Hepatocyte (in vitro differentiated cells): ENCODE measurements around the gene IMMP2L. TPM values are rescaled to one million over a fixed set of nuclear protein-coding genes. Genes with fewer than 3 reads are reported as not detected.

ENCODE experiments used
- DNase-seq: peaks from one replicate; pipeline ENCODE4 v3.0.0-alpha.2; 2016; ENCODE audit warnings: low spot score
- H2AFZ ChIP-seq: fragments of 200-600 bp; sonication (generic); 2 replicates; pipeline ENCODE4 v1.6.0; 2016; ENCODE audit warnings: antibody characterized with exemption, mild to moderate bottlenecking
- H3K27ac ChIP-seq: fragments of 200-600 bp; sonication (generic); 2 replicates; pipeline ENCODE4 v1.5.1; 2016; ENCODE audit warnings: mild to moderate bottlenecking
- H3K27me3 ChIP-seq: fragments of 200-600 bp; sonication (generic); 2 replicates; pipeline ENCODE4 v1.6.1; 2016
- H3K36me3 ChIP-seq: fragments of 200-600 bp; sonication (generic); replicated peaks from 2 replicates; pipeline ENCODE4 v1.5.1; 2016; ENCODE audit warnings: low read depth; ENCODE audit not compliant: insufficient read depth
- H3K4me1 ChIP-seq: fragments of 200-600 bp; sonication (generic); 2 replicates; pipeline ENCODE4 v1.5.1; 2016; ENCODE audit warnings: mild to moderate bottlenecking, moderate library complexity; ENCODE audit not compliant: insufficient read depth
- H3K4me2 ChIP-seq: fragments of 200-600 bp; sonication (generic); 2 replicates; pipeline ENCODE4 v1.6.0; 2016
- H3K4me3 ChIP-seq: fragments of 200-600 bp; sonication (generic); 2 replicates; pipeline ENCODE4 v1.5.1; 2016; ENCODE audit warnings: mild to moderate bottlenecking
- H3K79me2 ChIP-seq: fragments of 200-600 bp; sonication (generic); 2 replicates; pipeline ENCODE4 v1.6.0; 2017; ENCODE audit warnings: mild to moderate bottlenecking
- H3K9me2 ChIP-seq: fragments of 200-600 bp; sonication (generic); replicated peaks from 2 replicates; pipeline ENCODE4 v1.6.0; 2017; ENCODE audit warnings: mild to moderate bottlenecking; ENCODE audit not compliant: insufficient read depth
- H3K9me3 ChIP-seq: fragments of 200-600 bp; sonication (generic); 2 replicates; pipeline ENCODE4 v1.5.1; 2016; ENCODE audit warnings: low read depth, mild to moderate bottlenecking
- H4K20me1 ChIP-seq: fragments of 200-600 bp; sonication (generic); 2 replicates; pipeline ENCODE4 v1.6.0; 2016; ENCODE audit warnings: mild to moderate bottlenecking; ENCODE audit not compliant: insufficient read depth, poor library complexity, severe bottlenecking
- CTCF ChIP-seq: fragments of 200-600 bp; sonication (generic); IDR thresholded peaks from 2 replicates; pipeline ENCODE4 v1.5.1; 2016; ENCODE audit warnings: antibody characterized with exemption, mild to moderate bottlenecking; ENCODE audit not compliant: poor library complexity
- EZH2 ChIP-seq: fragments of 200-600 bp; sonication (generic); IDR thresholded peaks from 2 replicates; pipeline ENCODE4 v1.6.1; 2016; ENCODE audit warnings: antibody characterized with exemption, mild to moderate bottlenecking, borderline replicate concordance
- EZH2phosphoT487 ChIP-seq: fragments of 200-600 bp; sonication (generic); IDR thresholded peaks from one replicate; pipeline ENCODE4 v1.6.1; 2018; ENCODE audit warnings: antibody characterized with exemption, mild to moderate bottlenecking, low read depth, moderate library complexity; ENCODE audit not compliant: unreplicated experiment, severe bottlenecking
- WGBS: methylation state at CpG from one replicate; pipeline ENCODE4 v1.1.6; 2016; ENCODE audit warnings: low lambda C conversion rate; ENCODE audit errors: missing lambda C conversion rate; 5-methylcytosine and 5-hydroxymethylcytosine counted together
- polyA plus RNA-seq: library from polyadenylated mRNA; unstranded; fragments of >200 nt; fragmentation: Nextera tagmentation; extraction: Ambion mirVana; gene quantifications from 2 replicates; pipeline ENCODE4 v1.2.1, GENCODE V29; 2016
- total RNA-seq: library from RNA; depleted of rRNA; stranded (reverse); fragments of >200 nt; gene quantifications from 2 replicates; pipeline ENCODE4 v1.2.3, GENCODE V29; 2014

Gene IMMP2L
- total and polyA plus RNA-seq, 2 experiments from 2014 or later = 13.3 to 17.6 TPM

- Histone ChIP-seq H3K9me2 (no peaks in the 10 kb centered on the region), H2AFZ (no peak overlapping the region), H3K9me3 (no peaks in the 10 kb centered on the region), H3K27ac (no peak overlapping the region), H3K36me3 (no peaks in the 10 kb centered on the region), H3K4me1 (no peaks in the 10 kb centered on the region), H4K20me1 (no peaks in the 10 kb centered on the region), H3K4me3 (no peak overlapping the region), H3K4me2 (no peak overlapping the region), H3K27me3 (no peaks in the 10 kb centered on the region), H3K79me2 (no peaks in the 10 kb centered on the region)
- TF ChIP-seq CTCF = no peak
- no peak for TF ChIP-seq EZH2
- WGBS = 53% methylated on average over 3 of the region's 3 CpGs
- DNase-seq = no peak
These were observed 843.6 kb downstream of the IMMP2L start for GRCh38 chr7:110718503-110719205.

GRCh38 chr7:110704225-110704624 lies 858.1 kb downstream of the IMMP2L start:
- Histone ChIP-seq H3K9me2 (no peaks in the 10 kb centered on the region), H3K9me3 (no peaks in the 10 kb centered on the region), H3K79me2 (no peaks in the 10 kb centered on the region), H3K4me1 (no peaks in the 10 kb centered on the region), H3K36me3 (no peaks in the 10 kb centered on the region), H3K4me3 (no peak overlapping the region), H3K27me3 (no peaks in the 10 kb centered on the region), H4K20me1 (no peaks in the 10 kb centered on the region), H3K4me2 (no peak overlapping the region), H2AFZ (no peak overlapping the region), H3K27ac (no peak overlapping the region)
- 95% methylated on average over 2 of the region's 2 CpGs for WGBS
- TF ChIP-seq EZH2 (no peak), EZH2phosphoT487 (no peak)
- no peak for DNase-seq

- Histone ChIP-seq H3K4me2 (no peak overlapping the region), H3K4me1 (no peaks in the 10 kb centered on the region), H2AFZ (no peak overlapping the region), H3K27me3 (no peaks in the 10 kb centered on the region), H3K9me3 (no peaks in the 10 kb centered on the region), H3K9me2 (no peaks in the 10 kb centered on the region), H3K36me3 (no peaks in the 10 kb centered on the region), H3K4me3 (no peak overlapping the region), H4K20me1 (no peaks in the 10 kb centered on the region), H3K79me2 (no peaks in the 10 kb centered on the region), H3K27ac (no peak overlapping the region)
- WGBS = 74% methylated on average over 3 of the region's 3 CpGs
- DNase-seq = no peak
- TF ChIP-seq EZH2 (no peak), CTCF (no peak), EZH2phosphoT487 (no peak)
These were observed 863.7 kb downstream of the IMMP2L start for GRCh38 chr7:110698576-110698975.

GRCh38 chr7:110693344-110693743 lies 868.9 kb downstream of the IMMP2L start:
- no peaks in the 10 kb centered on the region for H3K36me3 ChIP-seq
- no peak overlapping the region for H3K27ac ChIP-seq
- no peak overlapping the region for H3K4me3 ChIP-seq
- peak; percentile 33 for DNase-seq
- H3K27me3 ChIP-seq = no peaks in the 10 kb centered on the region
- no peak overlapping the region for H2AFZ ChIP-seq
- H3K79me2 ChIP-seq = no peaks in the 10 kb centered on the region
- H3K9me2 ChIP-seq = no peaks in the 10 kb centered on the region
- no peak overlapping the region for H3K4me2 ChIP-seq
- peaks cover 6% of the 10 kb centered on the region for H3K4me1 ChIP-seq
- H4K20me1 ChIP-seq = no peaks in the 10 kb centered on the region
- no peaks in the 10 kb centered on the region for H3K9me3 ChIP-seq
- TF ChIP-seq EZH2 (no peak), EZH2phosphoT487 (peak; percentile 96)
